Ishikawa (cell line): ENCODE results near the gene POLR3E.

Experiments used
- CEBPB ChIP-seq: IDR thresholded peaks from 2 replicates; pipeline ENCODE4 v1.6.1; 2012
- EGR1 ChIP-seq: IDR thresholded peaks from 2 replicates; pipeline ENCODE4 v1.6.1; 2012
- EP300 ChIP-seq: IDR thresholded peaks from 2 replicates; pipeline ENCODE4 v1.6.1; 2012; ENCODE audit warnings: borderline replicate concordance
- NFIC ChIP-seq: IDR thresholded peaks from 2 replicates; pipeline ENCODE4 v1.6.1; 2012
- RAD21 ChIP-seq: IDR thresholded peaks from 2 replicates; pipeline ENCODE4 v1.6.1; 2012; ENCODE audit warnings: low read depth
- TAF1 ChIP-seq: IDR thresholded peaks from 2 replicates; pipeline ENCODE4 v1.6.1; 2012; ENCODE audit warnings: low read depth, mild to moderate bottlenecking
- YY1 ChIP-seq: IDR thresholded peaks from 2 replicates; pipeline ENCODE4 v1.6.1; 2012; ENCODE audit warnings: low read depth
- TF ChIP-seq, protein P1 (sequence below): IDR thresholded peaks from 2 replicates; pipeline ENCODE4 v1.6.1; 2012
- TF ChIP-seq, protein P2 (sequence below): IDR thresholded peaks from 2 replicates; pipeline ENCODE4 v1.6.1; 2012; ENCODE audit warnings: low read depth, mild to moderate bottlenecking
- TF ChIP-seq, protein P3 (sequence below): IDR thresholded peaks from 2 replicates; pipeline ENCODE4 v1.6.1; 2012

DNA sequence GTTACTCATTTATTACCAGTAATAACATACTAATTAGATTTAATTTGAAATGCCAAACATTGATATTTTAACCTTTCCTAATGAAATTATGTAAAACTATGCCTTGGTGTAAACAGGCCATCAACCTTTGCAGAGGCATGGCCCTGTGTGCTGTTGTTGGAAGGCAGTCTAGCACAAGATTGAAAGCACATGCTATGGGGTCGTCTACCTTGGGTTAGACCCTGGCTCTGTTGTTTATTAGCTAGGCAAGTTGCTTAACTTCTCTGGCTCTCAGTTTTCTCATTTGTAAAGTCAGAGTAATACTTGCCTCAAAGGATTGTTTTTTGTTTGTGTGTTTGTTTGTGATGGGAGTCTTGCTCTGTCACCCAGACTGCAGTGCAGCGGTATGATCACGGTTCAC is 86.6 kb downstream of the POLR3E start:
- TF ChIP-seq EP300 = no peak
- TF ChIP-seq, protein P1, sequence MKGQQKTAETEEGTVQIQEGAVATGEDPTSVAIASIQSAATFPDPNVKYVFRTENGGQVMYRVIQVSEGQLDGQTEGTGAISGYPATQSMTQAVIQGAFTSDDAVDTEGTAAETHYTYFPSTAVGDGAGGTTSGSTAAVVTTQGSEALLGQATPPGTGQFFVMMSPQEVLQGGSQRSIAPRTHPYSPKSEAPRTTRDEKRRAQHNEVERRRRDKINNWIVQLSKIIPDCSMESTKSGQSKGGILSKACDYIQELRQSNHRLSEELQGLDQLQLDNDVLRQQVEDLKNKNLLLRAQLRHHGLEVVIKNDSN = no peak
- no peak for TF ChIP-seq CEBPB
- no peak for TF ChIP-seq NFIC
- no peak for TF ChIP-seq YY1
- no peak for TF ChIP-seq RAD21
- TF ChIP-seq, protein P2, sequence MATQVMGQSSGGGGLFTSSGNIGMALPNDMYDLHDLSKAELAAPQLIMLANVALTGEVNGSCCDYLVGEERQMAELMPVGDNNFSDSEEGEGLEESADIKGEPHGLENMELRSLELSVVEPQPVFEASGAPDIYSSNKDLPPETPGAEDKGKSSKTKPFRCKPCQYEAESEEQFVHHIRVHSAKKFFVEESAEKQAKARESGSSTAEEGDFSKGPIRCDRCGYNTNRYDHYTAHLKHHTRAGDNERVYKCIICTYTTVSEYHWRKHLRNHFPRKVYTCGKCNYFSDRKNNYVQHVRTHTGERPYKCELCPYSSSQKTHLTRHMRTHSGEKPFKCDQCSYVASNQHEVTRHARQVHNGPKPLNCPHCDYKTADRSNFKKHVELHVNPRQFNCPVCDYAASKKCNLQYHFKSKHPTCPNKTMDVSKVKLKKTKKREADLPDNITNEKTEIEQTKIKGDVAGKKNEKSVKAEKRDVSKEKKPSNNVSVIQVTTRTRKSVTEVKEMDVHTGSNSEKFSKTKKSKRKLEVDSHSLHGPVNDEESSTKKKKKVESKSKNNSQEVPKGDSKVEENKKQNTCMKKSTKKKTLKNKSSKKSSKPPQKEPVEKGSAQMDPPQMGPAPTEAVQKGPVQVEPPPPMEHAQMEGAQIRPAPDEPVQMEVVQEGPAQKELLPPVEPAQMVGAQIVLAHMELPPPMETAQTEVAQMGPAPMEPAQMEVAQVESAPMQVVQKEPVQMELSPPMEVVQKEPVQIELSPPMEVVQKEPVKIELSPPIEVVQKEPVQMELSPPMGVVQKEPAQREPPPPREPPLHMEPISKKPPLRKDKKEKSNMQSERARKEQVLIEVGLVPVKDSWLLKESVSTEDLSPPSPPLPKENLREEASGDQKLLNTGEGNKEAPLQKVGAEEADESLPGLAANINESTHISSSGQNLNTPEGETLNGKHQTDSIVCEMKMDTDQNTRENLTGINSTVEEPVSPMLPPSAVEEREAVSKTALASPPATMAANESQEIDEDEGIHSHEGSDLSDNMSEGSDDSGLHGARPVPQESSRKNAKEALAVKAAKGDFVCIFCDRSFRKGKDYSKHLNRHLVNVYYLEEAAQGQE = no peak
- no peak for TF ChIP-seq TAF1
- no peak for TF ChIP-seq EGR1
- TF ChIP-seq, protein P3, sequence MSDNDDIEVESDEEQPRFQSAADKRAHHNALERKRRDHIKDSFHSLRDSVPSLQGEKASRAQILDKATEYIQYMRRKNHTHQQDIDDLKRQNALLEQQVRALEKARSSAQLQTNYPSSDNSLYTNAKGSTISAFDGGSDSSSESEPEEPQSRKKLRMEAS = no peak
